ENCODE results near the gene PRRT1.
"Not testable (repeated sequence)": the region's sequence is repeated elsewhere in the genome, so short reads cannot be mapped to it uniquely, and the experiment has no call there.

- TF ChIP-seq EZH2phosphoT487, CTCF, EZH2 (IDR thresholded peaks at IDR 0.05): not testable (repeated sequence)
These were observed 51.5 kb downstream of the PRRT1 start for GRCh38 chr6:32100251-32100650.
